Pulmonary artery endothelial cell (primary cell): ENCODE data around the gene LRMDA. TPM values are rescaled to one million over a fixed set of nuclear protein-coding genes. Genes with fewer than 3 reads are reported as not detected.
"Not testable (repeated sequence)": the region's sequence is repeated elsewhere in the genome, so short reads cannot be mapped to it uniquely, and the experiment has no call there.

Source experiments
- DNase-seq: peaks from one replicate; pipeline ENCODE4 v3.0.0-alpha.2; 2011; ENCODE audit warnings: low read depth, low spot score
- total RNA-seq: library from RNA; depleted of rRNA; stranded (reverse); fragments of >200 nt; gene quantifications from 2 replicates; pipeline ENCODE4 v1.2.3, GENCODE V29; 2014

LRMDA gene
- total RNA-seq, 1 donor from 2014 or later, result 14.6 TPM

DNA sequence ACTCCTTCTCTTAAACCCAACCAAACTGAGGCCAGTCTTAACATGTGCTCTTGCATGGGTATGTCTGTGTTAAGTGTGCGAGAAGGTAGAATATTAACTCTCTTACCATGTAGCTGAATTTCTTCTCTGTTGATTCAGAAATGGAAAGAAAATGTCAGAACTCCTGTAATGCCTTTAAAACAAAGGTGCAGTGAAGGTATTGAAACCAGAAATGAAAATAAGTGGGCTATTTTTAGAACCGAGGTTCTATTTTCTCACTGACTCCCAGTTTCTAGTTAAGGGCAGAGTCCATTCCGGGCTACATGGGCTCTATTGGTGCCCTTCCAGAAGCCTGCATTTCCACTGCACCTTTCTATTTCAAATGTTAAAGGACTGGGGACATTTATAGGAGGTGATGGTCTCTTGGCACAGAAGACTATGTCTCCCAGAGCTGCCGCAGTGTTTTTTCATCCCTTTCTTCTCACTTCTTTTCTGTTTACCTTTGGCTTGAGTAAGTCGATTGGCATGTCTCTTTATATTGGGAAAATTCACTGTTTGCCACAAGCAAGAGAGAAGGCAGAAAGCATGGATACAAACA is 174.9 kb downstream of the LRMDA start:
- DNase-seq, result no peak

DNA sequence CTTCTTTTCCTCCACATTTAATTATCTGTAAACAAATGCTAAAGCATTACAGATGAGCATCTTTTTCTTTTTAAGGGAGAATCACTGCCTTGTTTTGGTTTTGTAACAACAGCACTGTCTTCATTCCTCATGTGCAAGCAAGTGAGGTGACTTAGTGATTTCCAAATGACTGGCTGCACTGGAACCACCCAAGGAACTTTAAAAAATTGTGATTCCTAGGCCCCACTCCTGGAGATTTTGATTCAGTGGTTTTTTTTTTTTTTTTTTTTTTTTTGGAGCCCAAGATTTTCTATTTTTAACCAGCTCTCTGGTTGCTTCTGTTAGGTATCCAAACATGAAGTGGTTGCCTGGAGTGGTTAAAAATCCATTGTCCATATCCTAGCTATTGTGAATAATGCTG is 176.2 kb downstream of the LRMDA start:
- DNase-seq, result no peak

DNA sequence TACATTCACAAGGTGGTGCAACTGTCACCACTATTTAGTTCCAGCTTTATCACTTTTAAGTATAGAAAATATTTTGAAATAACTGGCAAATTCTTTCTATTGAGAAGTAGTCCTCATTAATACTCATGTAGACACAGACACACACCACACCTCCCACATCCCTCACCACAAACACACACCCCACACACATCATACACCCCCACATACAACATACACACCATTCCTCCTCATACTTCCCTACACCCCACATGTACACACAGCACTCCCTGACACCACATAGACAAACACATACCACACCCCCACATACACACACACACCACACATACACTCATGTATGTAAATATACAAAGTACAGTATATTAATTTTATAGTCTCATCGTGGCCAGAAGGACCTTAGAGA is 178.8 kb downstream of the LRMDA start:
- no peak for DNase-seq

DNA sequence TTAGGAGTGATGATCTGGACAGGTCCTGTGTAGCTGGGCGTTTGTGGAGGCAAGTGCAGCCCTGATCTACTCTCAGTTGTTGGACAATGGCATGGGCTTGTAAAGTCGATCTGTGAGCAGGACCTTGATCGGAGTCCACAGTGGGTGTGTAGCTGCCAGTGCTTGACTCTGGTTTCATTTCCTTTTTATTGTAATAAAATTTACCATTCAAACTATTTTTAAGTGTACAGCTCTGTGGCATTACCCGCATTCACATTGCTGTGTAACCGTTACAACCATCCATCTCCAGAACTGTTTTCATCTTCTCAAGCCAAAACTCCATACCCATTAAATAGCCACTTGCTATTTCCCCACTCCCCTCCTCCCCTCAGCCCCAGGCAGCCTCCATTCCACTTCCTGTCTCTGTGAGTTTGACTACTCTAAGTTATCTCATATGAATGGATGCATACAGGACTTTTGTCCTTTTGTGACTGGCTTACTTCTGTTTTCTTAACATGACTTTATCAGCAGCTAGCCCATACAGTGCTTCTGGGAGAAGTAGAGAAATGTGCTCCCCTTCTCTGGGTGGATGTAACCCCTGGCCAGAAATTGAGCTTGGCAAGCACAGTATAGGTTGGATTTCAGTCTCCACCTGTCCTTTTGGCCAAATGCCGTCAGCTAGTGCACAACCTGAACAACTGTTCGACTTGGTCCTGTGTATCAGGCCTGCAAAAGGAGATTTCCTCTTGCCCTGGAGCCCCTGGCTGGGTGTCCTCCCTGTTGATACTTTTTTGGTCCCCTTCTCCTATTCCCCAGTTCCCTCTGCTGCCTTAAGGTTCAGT is 180.0 kb downstream of the LRMDA start:
- no peak for DNase-seq

DNA sequence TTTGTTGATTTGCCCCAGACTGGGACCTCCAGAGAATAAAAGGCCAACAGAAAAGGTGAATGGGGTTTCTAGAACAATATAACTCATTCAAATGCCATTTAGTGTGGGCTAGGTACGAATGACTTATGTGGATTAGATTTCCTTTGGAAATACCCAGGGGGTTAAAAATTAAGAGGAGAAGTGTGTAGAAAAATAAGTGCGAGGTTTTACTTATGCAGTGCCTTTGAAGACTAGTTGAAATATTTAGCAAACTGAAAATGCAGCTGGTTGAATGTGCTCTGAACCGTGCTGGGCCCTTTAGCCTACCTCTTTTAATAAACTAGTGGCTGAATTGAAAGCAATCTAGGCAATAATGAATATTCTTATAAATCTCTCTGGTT is 180.6 kb downstream of the LRMDA start:
- DNase-seq, result no peak

DNA sequence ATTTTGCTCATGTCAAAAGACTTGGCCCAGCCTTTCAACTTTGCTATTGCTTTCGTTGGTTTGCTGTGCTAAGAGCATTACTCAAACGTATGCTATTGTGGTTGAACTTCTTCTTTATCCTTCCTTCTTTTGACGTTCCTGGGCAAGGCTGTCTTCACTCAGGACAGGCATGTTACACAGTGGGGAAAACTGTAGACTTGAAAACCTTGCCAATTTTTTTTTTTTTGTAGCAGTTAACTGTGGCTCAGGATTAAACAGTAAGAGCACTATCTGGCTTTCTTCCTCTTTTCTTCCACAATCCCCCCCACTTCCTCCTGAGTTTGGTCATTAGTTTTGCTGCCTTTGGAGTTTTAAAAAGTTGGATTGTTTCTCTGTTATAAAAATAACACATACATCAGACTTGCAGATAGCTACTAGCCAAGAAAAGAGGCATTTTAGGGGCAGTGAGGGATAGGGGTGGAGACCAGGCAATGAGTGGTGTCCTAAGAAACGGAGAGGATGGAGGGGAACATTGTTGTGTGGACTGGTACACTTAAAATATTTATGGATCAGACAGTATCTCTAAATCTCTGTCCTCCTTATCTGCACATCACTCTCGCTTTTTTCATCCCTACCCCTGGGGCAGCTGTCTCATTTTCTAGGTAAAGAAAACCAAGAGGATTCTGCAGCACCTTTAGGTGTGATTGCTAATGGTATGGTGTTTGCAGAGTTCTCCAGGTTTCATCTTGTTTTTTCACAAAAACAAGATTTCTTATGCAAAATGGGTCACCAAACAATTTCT is 181.7 kb downstream of the LRMDA start:
- DNase-seq, result no peak

DNA sequence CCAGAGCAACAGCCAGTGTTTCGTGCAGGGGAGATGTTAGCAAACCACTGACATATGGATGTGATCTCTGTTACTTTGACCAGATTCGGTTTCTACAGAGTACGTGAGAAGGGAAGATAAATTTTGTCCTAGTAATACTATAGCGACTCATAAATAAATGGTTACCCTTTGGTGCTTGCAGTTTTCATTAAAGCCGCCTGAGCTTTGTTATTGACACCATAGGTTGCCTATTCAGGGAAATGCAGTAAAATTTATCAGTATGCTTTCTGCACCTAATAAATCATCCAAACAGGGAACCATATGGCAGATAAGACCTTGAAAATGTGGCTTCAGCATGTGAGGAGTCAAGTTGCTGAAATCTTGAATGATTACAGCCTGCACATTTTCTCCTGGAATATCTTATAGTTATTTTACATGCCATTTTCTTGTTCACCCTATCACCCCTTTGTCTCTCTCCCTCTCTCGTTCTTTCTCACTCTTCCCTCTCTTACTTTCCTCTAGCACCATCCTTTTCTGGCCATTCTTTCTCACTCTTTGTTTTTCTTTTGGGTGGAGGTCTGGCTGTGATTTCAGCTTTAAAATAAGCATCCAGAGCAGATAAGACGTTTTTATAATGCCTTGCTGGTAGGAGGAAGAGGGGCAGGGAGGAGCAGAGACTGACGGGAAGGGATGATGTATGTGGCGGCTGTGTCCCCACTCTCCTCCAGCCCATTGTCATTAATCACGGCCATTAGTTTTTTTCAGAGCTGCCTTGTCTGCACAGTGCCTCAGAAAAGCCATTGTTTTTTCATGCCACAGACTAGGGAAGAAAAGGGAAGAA is 182.5 kb downstream of the LRMDA start:
- DNase-seq, result no peak

DNA sequence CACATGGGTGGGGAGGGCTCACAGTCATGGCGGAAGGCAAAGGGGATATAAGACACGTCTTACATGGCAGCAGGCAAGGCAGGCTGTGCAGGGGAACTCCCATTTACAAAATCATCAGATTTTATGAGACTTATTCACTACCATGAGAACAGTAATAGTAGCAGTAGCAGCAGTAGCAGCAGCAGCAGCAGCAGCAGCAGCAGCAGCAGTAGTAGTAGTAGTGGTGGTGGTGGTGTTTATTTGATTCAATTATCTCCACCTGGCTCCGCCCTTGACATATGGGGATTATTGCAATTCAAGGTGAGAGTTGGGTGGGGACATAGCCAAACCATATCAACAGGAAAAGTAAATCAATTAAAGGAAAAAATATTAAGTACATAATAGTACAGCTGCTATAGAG is 184.7 kb downstream of the LRMDA start:
- DNase-seq, result no peak

DNA sequence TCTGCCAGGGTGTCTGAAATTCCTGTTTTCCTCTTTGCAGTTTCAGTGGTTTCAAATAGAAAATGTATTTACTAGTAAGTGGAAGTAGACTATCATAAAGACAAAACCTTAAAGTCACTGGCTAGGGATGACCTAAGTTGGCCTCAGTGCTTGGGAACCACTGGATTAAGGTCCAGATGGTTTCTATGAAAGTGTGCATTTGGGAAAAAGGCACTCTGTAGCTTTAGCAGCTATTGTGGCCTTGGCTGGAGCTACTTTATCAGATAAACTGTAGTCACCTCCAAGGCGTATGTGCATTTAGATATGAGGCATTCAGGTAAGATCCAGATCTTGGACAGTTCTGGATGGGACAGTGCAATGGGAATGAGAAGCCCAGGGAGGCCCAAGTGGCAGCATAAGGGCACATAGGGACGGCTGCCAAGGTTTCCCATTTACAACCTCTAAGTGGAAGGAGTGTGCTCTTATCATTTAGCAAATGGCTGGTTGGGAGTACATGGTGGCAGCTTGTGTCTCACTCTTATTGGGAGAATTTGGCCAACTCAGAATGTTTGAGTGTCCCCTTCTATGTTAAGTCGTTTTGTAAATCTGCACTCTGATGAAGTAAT is 185.6 kb downstream of the LRMDA start:
- DNase-seq, result no peak

DNA sequence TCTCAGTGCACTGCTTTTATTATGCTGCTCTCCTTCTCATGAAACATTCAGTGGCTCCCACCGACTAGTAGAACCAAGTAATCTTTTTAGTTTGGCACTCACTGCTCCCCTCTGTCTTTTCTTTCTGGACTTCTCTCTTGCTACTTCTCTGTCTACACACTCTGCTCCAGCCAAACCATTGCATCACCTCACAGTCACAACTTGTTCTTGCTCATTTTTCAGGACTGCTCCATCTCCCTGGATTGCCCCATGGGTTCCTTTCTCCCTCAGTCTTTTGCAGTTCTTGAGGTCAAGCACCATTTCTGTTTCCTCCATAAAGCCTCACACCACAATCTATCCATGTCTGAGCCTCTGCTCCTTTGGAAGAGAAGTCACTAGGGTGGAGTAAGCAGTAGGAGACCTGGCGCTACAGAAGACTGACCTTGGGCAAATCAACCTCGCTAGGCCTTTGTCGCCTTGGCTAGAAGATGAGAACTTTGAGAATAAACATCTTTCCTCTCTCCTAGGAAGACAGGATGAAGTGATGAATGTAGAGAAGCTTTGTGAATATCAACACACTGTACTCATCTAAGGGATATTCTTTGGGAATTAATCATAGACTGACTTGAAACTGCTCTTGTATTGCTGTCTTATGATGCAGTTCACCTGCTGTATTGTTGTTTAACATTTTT is 186.2 kb downstream of the LRMDA start:
- no peak for DNase-seq

DNA sequence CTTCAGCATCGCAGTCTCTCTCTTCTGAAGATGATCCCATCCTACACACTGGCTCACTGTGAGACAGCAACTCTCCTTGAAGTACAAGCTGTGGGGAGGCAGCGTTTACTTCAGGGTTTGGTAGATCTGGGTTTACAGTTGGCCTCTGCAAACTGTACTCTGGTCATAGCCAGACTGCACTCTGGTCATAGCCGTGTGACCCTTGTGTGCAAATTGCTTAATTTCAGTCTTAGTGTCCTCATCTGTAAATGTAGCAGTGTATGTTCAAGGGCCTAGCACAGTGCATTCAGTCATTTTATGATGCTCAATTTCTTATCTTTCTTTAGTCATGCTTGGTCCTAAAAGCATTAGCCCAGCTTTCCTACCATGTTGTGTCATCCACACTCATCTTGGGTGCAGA is 188.2 kb downstream of the LRMDA start:
- no peak for DNase-seq

DNA sequence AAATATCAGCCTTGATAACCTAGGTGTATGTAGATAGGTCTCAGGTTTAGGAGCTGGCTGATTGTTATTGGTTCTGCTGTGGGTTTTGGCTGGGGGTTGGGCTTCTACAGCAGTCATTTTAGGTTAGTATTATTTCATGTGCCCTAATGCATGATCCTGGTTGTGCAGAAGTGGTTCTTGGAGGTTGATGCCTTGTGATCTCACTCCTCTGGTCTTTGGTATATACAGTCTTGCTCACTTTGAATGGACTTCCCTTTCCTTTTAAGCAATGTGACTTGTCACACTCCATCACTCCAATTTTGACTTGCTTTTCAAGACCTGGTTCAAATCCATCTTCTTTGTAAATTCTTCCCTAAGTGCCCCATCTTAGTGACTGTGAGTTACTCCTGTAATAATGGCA is 188.9 kb downstream of the LRMDA start:
- no peak for DNase-seq

DNA sequence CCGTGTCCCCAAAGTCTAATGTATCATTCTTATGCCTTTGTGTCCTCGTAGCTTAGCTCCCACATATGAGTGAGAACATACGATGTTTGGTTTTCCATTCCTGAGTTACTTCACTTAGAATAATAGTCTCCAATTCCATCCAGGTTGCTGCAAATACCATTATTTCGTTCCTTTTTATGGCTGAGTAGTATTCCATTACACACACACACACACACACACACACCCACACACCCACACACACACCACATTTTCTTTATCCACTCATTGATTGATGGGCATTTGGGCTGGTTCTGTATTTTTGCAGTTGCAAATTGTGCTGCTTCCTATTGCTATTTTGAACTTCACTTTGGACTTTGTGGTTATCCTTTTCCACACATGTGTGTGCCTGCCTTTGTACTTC is 189.6 kb downstream of the LRMDA start:
- not testable (repeated sequence) for DNase-seq

DNA sequence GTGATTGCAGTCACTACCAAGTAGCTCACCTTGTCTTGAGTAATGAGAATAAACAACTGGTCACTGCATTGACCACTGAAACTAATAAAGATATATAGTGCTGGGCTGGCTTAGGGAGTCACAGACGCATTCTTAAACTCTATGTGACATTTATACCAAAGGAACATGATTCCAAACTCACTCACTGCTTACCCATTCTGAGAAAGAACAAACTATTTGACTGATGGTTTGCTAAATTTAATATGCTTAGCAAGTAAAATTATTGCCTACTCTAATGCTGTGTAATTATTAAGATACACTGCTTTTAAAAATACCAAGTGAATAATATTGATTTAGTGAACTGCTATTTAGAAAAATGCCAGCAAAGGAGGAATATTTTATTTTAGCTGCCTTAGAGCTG is 191.1 kb downstream of the LRMDA start:
- no peak for DNase-seq

DNA sequence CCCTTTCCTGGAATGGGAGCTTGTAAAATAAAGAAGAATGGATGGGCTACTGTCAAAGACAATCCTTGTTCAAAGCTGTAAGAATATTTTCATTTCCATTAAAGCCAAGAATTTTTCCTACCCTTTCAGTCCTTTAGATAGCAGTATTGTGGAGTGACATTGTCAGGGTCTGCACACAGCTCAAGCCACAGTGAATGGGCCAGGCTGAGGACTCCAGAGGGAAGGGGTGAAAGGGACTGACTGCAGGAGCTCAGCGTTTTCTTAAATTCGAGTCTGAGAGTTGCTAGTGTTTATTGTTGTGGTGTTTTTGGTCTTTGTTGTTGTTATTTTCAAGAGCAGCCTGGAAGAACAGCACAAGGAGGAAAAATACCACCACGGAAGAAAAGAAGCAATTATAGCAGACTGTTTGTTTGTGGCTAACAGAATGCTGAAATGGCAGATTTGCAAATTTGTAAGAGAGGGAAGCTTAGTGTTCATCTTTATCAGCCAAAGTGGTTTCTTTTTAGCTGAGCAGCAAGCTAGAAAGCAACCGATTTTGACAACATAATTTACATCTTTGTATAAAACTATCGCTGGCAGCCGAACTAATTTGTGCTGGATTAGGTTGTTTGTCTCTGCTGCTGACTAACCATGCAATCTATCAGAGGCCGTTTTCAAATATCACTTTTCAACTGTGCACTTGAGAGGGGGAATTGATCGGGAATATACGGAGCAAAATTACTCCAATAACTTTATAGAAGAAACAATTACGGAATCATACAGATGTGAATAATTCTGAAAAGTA is 192.1 kb downstream of the LRMDA start:
- no peak for DNase-seq

DNA sequence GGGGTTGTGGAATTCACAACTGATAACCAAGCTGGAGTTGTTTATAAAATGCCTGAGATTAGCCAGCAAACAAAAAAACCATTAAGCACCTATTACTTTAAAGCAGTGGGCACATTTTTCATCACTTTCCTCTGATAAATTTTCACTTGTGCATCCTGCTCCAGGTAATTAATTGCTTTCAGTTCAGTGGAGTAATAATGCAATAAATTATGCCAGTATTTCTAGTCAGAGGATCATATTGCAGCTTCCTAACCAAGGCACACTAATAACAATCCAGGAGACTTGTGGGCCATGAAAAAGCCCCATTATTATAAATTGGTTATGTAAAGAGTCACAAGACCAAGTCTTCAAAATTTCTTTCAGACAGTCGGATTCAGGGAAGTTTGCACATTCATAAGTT is 193.2 kb downstream of the LRMDA start:
- no peak for DNase-seq

DNA sequence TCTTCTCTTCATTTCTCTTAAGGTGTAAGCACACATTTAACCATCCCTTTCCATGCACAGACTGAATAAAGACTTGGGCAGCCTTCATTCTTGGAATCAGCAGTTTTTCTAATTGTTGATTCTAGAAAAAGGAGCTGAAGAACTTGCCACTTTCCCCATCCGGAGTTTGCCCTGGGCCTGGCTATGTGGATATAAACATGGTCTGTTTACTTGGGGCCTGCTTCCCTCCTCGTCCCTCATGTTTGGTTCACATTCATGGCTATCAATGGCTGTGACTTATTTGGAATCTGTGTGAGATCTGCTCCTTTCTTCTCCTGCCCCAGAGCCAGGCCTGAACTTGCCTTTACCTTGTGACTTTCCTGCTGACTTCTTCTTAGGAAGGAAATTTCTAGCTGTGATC is 199.3 kb downstream of the LRMDA start:
- DNase-seq, result no peak

DNA sequence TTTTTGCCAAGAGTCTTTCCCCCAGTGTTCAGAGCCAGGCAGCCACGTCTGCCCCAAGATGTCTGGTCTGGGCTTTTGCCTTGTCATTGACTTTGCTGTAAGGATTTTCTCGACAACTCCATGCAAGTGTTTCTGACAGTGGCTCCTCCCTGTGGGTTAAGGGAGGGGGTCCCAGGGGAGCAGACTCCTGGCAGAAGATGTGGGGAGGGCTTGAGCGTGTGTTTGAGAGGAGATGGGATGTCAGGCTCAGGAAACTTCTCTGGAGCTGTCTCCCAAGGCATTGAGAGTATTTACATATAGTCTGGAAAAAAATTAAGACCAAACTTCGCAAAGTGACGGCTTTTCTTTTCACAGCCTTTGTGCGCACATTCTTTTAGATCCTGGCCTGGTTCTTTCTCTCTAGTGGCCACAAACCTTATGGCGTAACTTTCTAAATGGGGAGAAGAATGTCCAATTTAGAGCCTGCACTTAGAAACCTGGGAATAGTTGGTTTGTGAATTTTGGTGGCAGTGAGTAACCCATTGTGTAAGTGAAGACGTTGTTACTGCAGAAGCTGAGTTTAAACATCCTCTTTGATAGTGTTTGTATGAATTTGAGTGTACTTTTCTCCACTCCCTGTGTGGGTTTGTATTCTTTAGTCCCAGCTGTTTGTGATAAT is 201.5 kb downstream of the LRMDA start:
- no peak for DNase-seq

DNA sequence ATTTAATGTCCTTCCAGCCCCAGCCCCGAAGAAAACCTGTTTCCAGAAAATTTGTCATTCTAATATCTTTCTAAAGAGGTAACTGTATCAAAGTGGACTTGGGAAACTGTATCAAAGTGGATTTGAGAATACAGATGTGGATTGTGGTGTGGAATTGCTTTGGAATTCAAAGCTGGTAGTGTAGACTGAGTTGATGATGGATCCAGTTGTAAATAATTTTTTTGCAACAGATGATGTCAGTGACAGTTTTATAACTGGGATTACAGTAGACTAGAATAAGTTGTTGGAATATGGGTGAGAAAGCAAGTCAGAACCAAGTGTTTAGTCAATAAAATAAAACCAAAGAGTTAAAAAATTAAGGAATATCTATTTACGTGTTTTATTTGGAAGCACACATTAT is 202.1 kb downstream of the LRMDA start:
- DNase-seq, result no peak
